Measurements from ENCODE around the gene SH2D1B.

DNA sequence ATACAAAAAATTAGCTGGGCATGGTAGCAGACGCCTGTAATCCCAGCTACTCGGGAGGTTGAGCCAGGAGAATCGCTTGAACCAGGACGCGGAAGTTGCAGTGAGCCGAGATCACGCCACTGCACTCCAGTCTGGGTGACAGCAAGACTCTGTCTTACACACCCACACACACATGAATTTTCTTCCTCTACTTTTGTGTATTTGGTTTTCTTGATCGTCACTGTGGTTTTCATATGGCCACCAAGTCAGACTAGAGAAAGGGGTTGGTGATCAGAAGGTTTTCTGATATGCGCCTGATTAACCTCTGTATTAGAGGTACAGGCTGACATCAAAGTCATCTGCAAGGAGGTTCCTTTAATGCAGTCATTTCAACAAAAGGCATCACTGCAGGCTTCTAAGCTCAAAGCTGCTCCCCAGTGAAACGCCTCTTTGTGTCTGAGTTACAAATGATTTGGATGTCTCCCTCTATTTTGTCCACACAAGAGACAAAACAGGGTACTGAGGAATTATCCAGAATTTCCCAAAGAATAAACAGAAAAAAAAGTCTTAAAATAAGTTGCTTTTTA lies 11.1 kb downstream of the SH2D1B start:
- TF ChIP-seq POLR2A (IDR thresholded peaks at IDR 0.05) = no peak
- TF ChIP-seq, protein P1, sequence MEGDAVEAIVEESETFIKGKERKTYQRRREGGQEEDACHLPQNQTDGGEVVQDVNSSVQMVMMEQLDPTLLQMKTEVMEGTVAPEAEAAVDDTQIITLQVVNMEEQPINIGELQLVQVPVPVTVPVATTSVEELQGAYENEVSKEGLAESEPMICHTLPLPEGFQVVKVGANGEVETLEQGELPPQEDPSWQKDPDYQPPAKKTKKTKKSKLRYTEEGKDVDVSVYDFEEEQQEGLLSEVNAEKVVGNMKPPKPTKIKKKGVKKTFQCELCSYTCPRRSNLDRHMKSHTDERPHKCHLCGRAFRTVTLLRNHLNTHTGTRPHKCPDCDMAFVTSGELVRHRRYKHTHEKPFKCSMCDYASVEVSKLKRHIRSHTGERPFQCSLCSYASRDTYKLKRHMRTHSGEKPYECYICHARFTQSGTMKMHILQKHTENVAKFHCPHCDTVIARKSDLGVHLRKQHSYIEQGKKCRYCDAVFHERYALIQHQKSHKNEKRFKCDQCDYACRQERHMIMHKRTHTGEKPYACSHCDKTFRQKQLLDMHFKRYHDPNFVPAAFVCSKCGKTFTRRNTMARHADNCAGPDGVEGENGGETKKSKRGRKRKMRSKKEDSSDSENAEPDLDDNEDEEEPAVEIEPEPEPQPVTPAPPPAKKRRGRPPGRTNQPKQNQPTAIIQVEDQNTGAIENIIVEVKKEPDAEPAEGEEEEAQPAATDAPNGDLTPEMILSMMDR (IDR thresholded peaks at IDR 0.05) = no peak
